K562 (cell line): ENCODE measurements around the gene PTPN9. TPM values are rescaled to one million over a fixed set of nuclear protein-coding genes. Genes with fewer than 3 reads are reported as not detected.

Source experiments
- ADNP ChIP-seq: fragments of 200-800 bp; sonication (Bioruptor generic); IDR thresholded peaks from 2 replicates; pipeline ENCODE4 v1.6.1; 2016; ENCODE audit warnings: missing genetic modification characterization, missing compliant biosample characterization
- BCL6 ChIP-seq: fragments of 250-450 bp; sonication (Bioruptor Pico); IDR thresholded peaks from 2 replicates; pipeline ENCODE4 v1.4.0; 2020
- BRF1 ChIP-seq: IDR thresholded peaks from 3 replicates; pipeline ENCODE4 v1.6.1; 2011; ENCODE audit warnings: borderline replicate concordance, mild to moderate bottlenecking; ENCODE audit not compliant: insufficient read length; ENCODE audit errors: extremely low read depth
- FOXK1 ChIP-seq: sonication (generic); formaldehyde crosslinking; IDR thresholded peaks from 2 replicates; pipeline ENCODE4 v1.8.0; 2022; ENCODE audit warnings: missing genetic modification reagents, mild to moderate bottlenecking, borderline replicate concordance
- JUN ChIP-seq, 2 experiments: sonication (generic) in 1 of 2; formaldehyde crosslinking in 1 of 2; IDR thresholded peaks; 2 replicates each; pipeline versions ENCODE4 v1.6.1 to v1.8.0; 2012 to 2022; ENCODE audit warnings: borderline replicate concordance in 2 of 2, mild to moderate bottlenecking in 2 of 2, improper control_type of control experiment in 1 of 2, low read depth in 1 of 2, low read length in 1 of 2, missing genetic modification reagents in 1 of 2
- KHSRP ChIP-seq: fragments of 450-650 bp; IDR thresholded peaks from 2 replicates; pipeline ENCODE4 v1.6.1; 2017
- MLLT1 ChIP-seq, 2 experiments: fragments of 450-650 bp; IDR thresholded peaks; 2 replicates each; pipeline ENCODE4 v1.6.1; 2016
- NCOA4 ChIP-seq: fragments of 450-650 bp; IDR thresholded peaks from 2 replicates; pipeline ENCODE4 v1.6.1; 2018; ENCODE audit warnings: mild to moderate bottlenecking; ENCODE audit not compliant: partially characterized antibody
- NCOA6 ChIP-seq: fragments of 450-650 bp; IDR thresholded peaks from 2 replicates; pipeline ENCODE4 v1.6.1; 2017; ENCODE audit warnings: mild to moderate bottlenecking
- PTBP1 ChIP-seq: fragments of 200-400 bp; formaldehyde crosslinking; IDR thresholded peaks from 2 replicates; pipeline ENCODE4 v1.6.1; 2017; ENCODE audit warnings: low read depth, low read length
- SMARCB1 ChIP-seq: IDR thresholded peaks from 2 replicates; pipeline ENCODE4 v1.6.1; 2011; ENCODE audit warnings: improper control_type of control experiment, low read depth; ENCODE audit not compliant: insufficient read length
- SP1 ChIP-seq: sonication (generic); formaldehyde crosslinking; IDR thresholded peaks from 2 replicates; pipeline ENCODE4 v1.8.1; 2022; ENCODE audit warnings: mild to moderate bottlenecking, missing genetic modification reagents
- TARDBP ChIP-seq: fragments of 450-650 bp; IDR thresholded peaks from 2 replicates; pipeline ENCODE4 v1.6.1; 2016
- TEAD4 ChIP-seq, 2 experiments: sonication (generic) in 1 of 2; formaldehyde crosslinking in 1 of 2; IDR thresholded peaks; 2 replicates each; pipeline versions ENCODE4 v1.6.1 to v1.8.0; 2012 to 2022; ENCODE audit warnings: borderline replicate concordance in 1 of 2, inconsistent platforms in 1 of 2, low read length in 1 of 2, mild to moderate bottlenecking in 1 of 2, missing genetic modification reagents in 1 of 2
- ZNF121 ChIP-seq: sonication (generic); formaldehyde crosslinking; conservative IDR thresholded peaks from 2 replicates; pipeline ENCODE4 v1.8.0; 2022; ENCODE audit warnings: missing genetic modification reagents
- ZNF140 ChIP-seq: fragments of 250-450 bp; sonication (Bioruptor Pico); IDR thresholded peaks from 2 replicates; pipeline ENCODE4 v1.8.0; 2021; ENCODE audit warnings: moderate library complexity, mild to moderate bottlenecking, inconsistent platforms
- ZNF212 ChIP-seq: fragments of 450-650 bp; formaldehyde crosslinking; IDR thresholded peaks from 2 replicates; pipeline ENCODE4 v1.4.0; 2020; ENCODE audit warnings: mild to moderate bottlenecking
- ZNF3 ChIP-seq: fragments of 250-450 bp; sonication (Bioruptor Pico); IDR thresholded peaks from 2 replicates; pipeline ENCODE4 v1.5.0; 2021; ENCODE audit warnings: mild to moderate bottlenecking, moderate library complexity
- ZNF316 ChIP-seq: fragments of 450-650 bp; IDR thresholded peaks from 2 replicates; pipeline ENCODE4 v1.6.1; 2016
- ZNF507 ChIP-seq: conservative IDR thresholded peaks from 2 replicates; pipeline ENCODE4 v1.6.1; 2017; ENCODE audit warnings: missing genetic modification characterization, missing compliant biosample characterization
- ZNF561 ChIP-seq: fragments of 450-650 bp; formaldehyde crosslinking; conservative IDR thresholded peaks from 2 replicates; pipeline ENCODE4 v1.4.0; 2020; ENCODE audit warnings: mild to moderate bottlenecking, moderate library complexity
- ZNF584 ChIP-seq: fragments of 200-800 bp; sonication (Bioruptor generic); IDR thresholded peaks from 2 replicates; pipeline ENCODE4 v1.6.1; 2016; ENCODE audit warnings: low read depth, mild to moderate bottlenecking, missing genetic modification characterization, missing compliant biosample characterization
- polyA plus RNA-seq, 8 experiments: library from polyadenylated mRNA; depleted of rRNA in 4 of 8; stranded (reverse) in 5 of 8; unstranded in 3 of 8; fragments of >200 nt; fragmentation: Nextera tagmentation in 2 of 8; fragmentation: Illumina TruSeq in 1 of 8; extraction: Ambion mirVana in 2 of 8; extraction: Trizol in 1 of 8; gene quantifications; 2 replicates each; pipeline versions ENCODE4 v1.2.1 to v1.2.3, GENCODE V29; 2011 to 2014; ENCODE audit warnings: inconsistent platforms in 1 of 8, missing spikeins in 1 of 8
- total RNA-seq, 7 experiments: library from RNA; depleted of rRNA in 6 of 7; stranded (reverse); fragments of >200 nt in 6 of 7; fragmentation: Illumina TruSeq in 2 of 7; extraction: Trizol in 2 of 7; gene quantifications; 2 replicates each; pipeline versions ENCODE4 v1.2.1 to v1.2.3, GENCODE V29; 2011 to 2021; ENCODE audit warnings: low replicate concordance in 1 of 7
- TF ChIP-seq, protein P1 (sequence below), 3 experiments: fragments of 200-800 bp in 1 of 3; sonication (Bioruptor generic) in 1 of 3; sonication (generic) in 1 of 3; formaldehyde crosslinking in 1 of 3; IDR thresholded peaks; 2 replicates each; pipeline versions ENCODE4 v1.6.1 to v1.8.0; 2016 to 2022; ENCODE audit warnings: mild to moderate bottlenecking in 2 of 3, missing compliant biosample characterization in 2 of 3, missing genetic modification characterization in 2 of 3, missing genetic modification reagents in 1 of 3
- TF ChIP-seq, protein P2 (sequence below): fragments of 250-450 bp; sonication (Bioruptor Pico); IDR thresholded peaks from 2 replicates; pipeline ENCODE4 v1.5.0; 2021; ENCODE audit warnings: mild to moderate bottlenecking, borderline replicate concordance

PTPN9 gene
- total and polyA plus RNA-seq, 9 of the 15 experiments (the other 6 are each of a cell fraction or from before 2014, with no cell fraction given) = 5.0 to 24.0 (median 14.2) TPM

GRCh38 chr15:75450307-75451201, 128.6 kb downstream of the PTPN9 start (continued):
- TF ChIP-seq ZNF212 = no peak
- TF ChIP-seq, protein P1, sequence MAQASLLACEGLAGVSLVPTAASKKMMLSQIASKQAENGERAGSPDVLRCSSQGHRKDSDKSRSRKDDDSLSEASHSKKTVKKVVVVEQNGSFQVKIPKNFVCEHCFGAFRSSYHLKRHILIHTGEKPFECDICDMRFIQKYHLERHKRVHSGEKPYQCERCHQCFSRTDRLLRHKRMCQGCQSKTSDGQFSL (CRISPR knock-in tag; IDR thresholded peaks at IDR 0.05) = no peak; the same call in none of the 2 replicates
- TF ChIP-seq, protein P1 (tag; IDR thresholded peaks at IDR 0.05) = peak in 1 of 2 experiments; percentile 82; a peak in 2 of 4 replicates
- TF ChIP-seq BRF1 = no peak
- peak; percentile 82 for TF ChIP-seq SP1
- no peak for TF ChIP-seq ZNF3 (CRISPR knock-in tag)
- no peak for TF ChIP-seq ZNF507 (tag)
- TF ChIP-seq ZNF561 = no peak
- TF ChIP-seq FOXK1 (CRISPR knock-in tag) = peak; percentile 78; the same call in 1 of the 2 replicates
- TF ChIP-seq ZNF584 (CRISPR knock-in tag) = no peak
- TF ChIP-seq ADNP (tag) = no peak
- TF ChIP-seq NCOA4 = no peak
- TF ChIP-seq, protein P2, sequence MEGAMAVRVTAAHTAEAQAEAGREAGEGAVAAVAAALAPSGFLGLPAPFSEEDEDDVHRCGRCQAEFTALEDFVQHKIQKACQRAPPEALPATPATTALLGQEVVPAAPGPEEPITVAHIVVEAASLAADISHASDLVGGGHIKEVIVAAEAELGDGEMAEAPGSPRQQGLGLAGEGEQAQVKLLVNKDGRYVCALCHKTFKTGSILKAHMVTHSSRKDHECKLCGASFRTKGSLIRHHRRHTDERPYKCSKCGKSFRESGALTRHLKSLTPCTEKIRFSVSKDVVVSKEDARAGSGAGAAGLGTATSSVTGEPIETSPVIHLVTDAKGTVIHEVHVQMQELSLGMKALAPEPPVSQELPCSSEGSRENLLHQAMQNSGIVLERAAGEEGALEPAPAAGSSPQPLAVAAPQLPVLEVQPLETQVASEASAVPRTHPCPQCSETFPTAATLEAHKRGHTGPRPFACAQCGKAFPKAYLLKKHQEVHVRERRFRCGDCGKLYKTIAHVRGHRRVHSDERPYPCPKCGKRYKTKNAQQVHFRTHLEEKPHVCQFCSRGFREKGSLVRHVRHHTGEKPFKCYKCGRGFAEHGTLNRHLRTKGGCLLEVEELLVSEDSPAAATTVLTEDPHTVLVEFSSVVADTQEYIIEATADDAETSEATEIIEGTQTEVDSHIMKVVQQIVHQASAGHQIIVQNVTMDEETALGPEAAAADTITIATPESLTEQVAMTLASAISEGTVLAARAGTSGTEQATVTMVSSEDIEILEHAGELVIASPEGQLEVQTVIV = no peak
- no peak for TF ChIP-seq NCOA6
- no peak for TF ChIP-seq TEAD4 (IDR thresholded peaks at IDR 0.05; ENCODE audit: low read length)
- no peak for TF ChIP-seq TEAD4 (CRISPR knock-in tag; IDR thresholded peaks at IDR 0.05; ENCODE audit: borderline replicate concordance)
- TF ChIP-seq TARDBP = no peak
- TF ChIP-seq BCL6 (CRISPR knock-in tag) = no peak
- no peak for TF ChIP-seq JUN (IDR thresholded peaks at IDR 0.05; ENCODE audit: borderline replicate concordance, low read depth, low read length)
- no peak for TF ChIP-seq JUN (CRISPR knock-in tag; IDR thresholded peaks at IDR 0.05; ENCODE audit: borderline replicate concordance)
- TF ChIP-seq KHSRP = no peak
- no peak for TF ChIP-seq MLLT1 (IDR thresholded peaks at IDR 0.05)
- TF ChIP-seq ZNF121 = no peak
- no peak for TF ChIP-seq ZNF316
- TF ChIP-seq SMARCB1 = no peak
- no peak for TF ChIP-seq ZNF140 (CRISPR knock-in tag)
- no peak for TF ChIP-seq PTBP1
